ENCODE data around the gene GPAT3.

- TF ChIP-seq CTCF (IDR thresholded peaks at IDR 0.05) (no peak), POLR2AphosphoS5 (IDR thresholded peaks at IDR 0.05; ENCODE audit: low read depth, low read length) (no peak), SIN3A (IDR thresholded peaks at IDR 0.05; ENCODE audit: borderline replicate concordance, insufficient read depth, low read depth, low read length) (no peak), REST (IDR thresholded peaks at IDR 0.05; ENCODE audit: insufficient read depth in 1 of 2, low read depth in 2 of 2, low read length in 1 of 2) (no peak), TCF7L2 (IDR thresholded peaks at IDR 0.05; ENCODE audit: low read depth, low read length) (no peak)
Observed at GRCh38 chr4:83504996-83505395, 30.9 kb upstream of the GPAT3 start.

Measured in Panc1 (cell line).